ENCODE results near the gene SRA1.

Gene SRA1

GRCh38 chr5:140576776-140577201 lies 19.5 kb upstream of the SRA1 start:
- Histone ChIP-seq H3K4me3 (ENCODE audit: low read length) (no peak overlapping the region), H2BK120ac (ENCODE audit: low read depth, low read length) (no peak overlapping the region), H3K4me2 (ENCODE audit: low read length) (no peak overlapping the region), H4K8ac (ENCODE audit: low read depth, low read length) (no peak overlapping the region), H3K79me1 (ENCODE audit: low read length) (no peaks in the 10 kb centered on the region), H3K23ac (ENCODE audit: low read length) (no peak overlapping the region), H3K27me3 (ENCODE audit: insufficient read depth, low read length, poor library complexity) (no peaks in the 10 kb centered on the region), H4K5ac (ENCODE audit: low read length) (no peak overlapping the region), H3K9ac (ENCODE audit: low read length) (no peak overlapping the region), H3K4me1 (ENCODE audit: control insufficient read depth, low read depth, low read length) (peaks cover 5% of the 10 kb centered on the region), H2BK5ac (ENCODE audit: low read length) (no peak overlapping the region), H3K18ac (ENCODE audit: low read length) (no peak overlapping the region), H3K36me3 (ENCODE audit: control insufficient read depth, insufficient read depth, low read length) (no peaks in the 10 kb centered on the region), H3K4ac (ENCODE audit: low read depth, low read length) (no peak overlapping the region), H2BK15ac (replicated peaks; ENCODE audit: low read depth) (no peak overlapping the region), H2AK5ac (ENCODE audit: low read length) (no peak overlapping the region), H3K56ac (ENCODE audit: low read length) (peak overlapping the region; percentile 37), H3K27ac (ENCODE audit: low read depth, low read length) (peak overlapping the region; percentile 21), H3K79me2 (ENCODE audit: control insufficient read depth, insufficient read depth, low read length) (no peaks in the 10 kb centered on the region)
- peak; percentile 27 for DNase-seq
- no CpG with 5 or more reads among the region's 2 CpGs for WGBS (ENCODE audit: extremely low coverage, insufficient coverage, low lambda C conversion rate)

GRCh38 chr5:140575309-140575708 lies 18.0 kb upstream of the SRA1 start:
- Histone ChIP-seq H3K27me3 (ENCODE audit: insufficient read depth, low read length, poor library complexity) (no peaks in the 10 kb centered on the region), H3K4me1 (ENCODE audit: control insufficient read depth, low read depth, low read length) (peaks cover 5% of the 10 kb centered on the region), H3K23ac (ENCODE audit: low read length) (no peak overlapping the region), H3K4ac (ENCODE audit: low read depth, low read length) (peak overlapping the region; percentile 2), H2BK15ac (replicated peaks; ENCODE audit: low read depth) (no peak overlapping the region), H3K56ac (ENCODE audit: low read length) (peak overlapping the region; percentile 40), H2AK5ac (ENCODE audit: low read length) (no peak overlapping the region), H3K9ac (ENCODE audit: low read length) (no peak overlapping the region), H3K79me1 (ENCODE audit: low read length) (no peaks in the 10 kb centered on the region), H3K4me3 (ENCODE audit: low read length) (no peak overlapping the region), H3K27ac (ENCODE audit: low read depth, low read length) (peak overlapping the region; percentile 3), H2BK120ac (ENCODE audit: low read depth, low read length) (no peak overlapping the region), H4K8ac (ENCODE audit: low read depth, low read length) (no peak overlapping the region), H3K18ac (ENCODE audit: low read length) (no peak overlapping the region), H3K4me2 (ENCODE audit: low read length) (no peak overlapping the region), H3K79me2 (ENCODE audit: control insufficient read depth, insufficient read depth, low read length) (no peaks in the 10 kb centered on the region), H2BK5ac (ENCODE audit: low read length) (peak overlapping the region; percentile 10), H4K5ac (ENCODE audit: low read length) (no peak overlapping the region), H3K36me3 (ENCODE audit: control insufficient read depth, insufficient read depth, low read length) (no peaks in the 10 kb centered on the region)
- peak; percentile 57 for DNase-seq
- WGBS (ENCODE audit: extremely low coverage, insufficient coverage, low lambda C conversion rate) = no CpG with 5 or more reads among the region's 8 CpGs

GRCh38 chr5:140574165-140574564 lies 16.9 kb upstream of the SRA1 start:
- no peak overlapping the region for H3K4me3 ChIP-seq (ENCODE audit: low read length)
- H4K8ac ChIP-seq (ENCODE audit: low read depth, low read length) = no peak overlapping the region
- no peak overlapping the region for H2BK120ac ChIP-seq (ENCODE audit: low read depth, low read length)
- no peak overlapping the region for H3K56ac ChIP-seq (ENCODE audit: low read length)
- H2BK15ac ChIP-seq (replicated peaks; ENCODE audit: low read depth) = no peak overlapping the region
- no peaks in the 10 kb centered on the region for H3K79me1 ChIP-seq (ENCODE audit: low read length)
- no CpG with 5 or more reads among the region's 3 CpGs for WGBS (ENCODE audit: extremely low coverage, insufficient coverage, low lambda C conversion rate)
- peak; percentile 96 for DNase-seq
- no peaks in the 10 kb centered on the region for H3K79me2 ChIP-seq (ENCODE audit: control insufficient read depth, insufficient read depth, low read length)
- H2AK5ac ChIP-seq (ENCODE audit: low read length) = no peak overlapping the region
- H2BK5ac ChIP-seq (ENCODE audit: low read length) = no peak overlapping the region
- H3K27ac ChIP-seq (ENCODE audit: low read depth, low read length) = peak overlapping the region; percentile 90
- no peak overlapping the region for H3K23ac ChIP-seq (ENCODE audit: low read length)
- H3K27me3 ChIP-seq (ENCODE audit: insufficient read depth, low read length, poor library complexity) = no peaks in the 10 kb centered on the region
- H3K18ac ChIP-seq (ENCODE audit: low read length) = no peak overlapping the region
- H3K4ac ChIP-seq (ENCODE audit: low read depth, low read length) = no peak overlapping the region
- peaks cover 5% of the 10 kb centered on the region for H3K4me1 ChIP-seq (ENCODE audit: control insufficient read depth, low read depth, low read length)
- no peak overlapping the region for H4K5ac ChIP-seq (ENCODE audit: low read length)
- H3K9ac ChIP-seq (ENCODE audit: low read length) = no peak overlapping the region
- no peaks in the 10 kb centered on the region for H3K36me3 ChIP-seq (ENCODE audit: control insufficient read depth, insufficient read depth, low read length)
- H3K4me2 ChIP-seq (ENCODE audit: low read length) = no peak overlapping the region

GRCh38 chr5:140573683-140574082 lies 16.4 kb upstream of the SRA1 start:
- no peak overlapping the region for H2BK15ac ChIP-seq (replicated peaks; ENCODE audit: low read depth)
- H3K18ac ChIP-seq (ENCODE audit: low read length) = peak overlapping the region; percentile 85
- peak overlapping the region; percentile 28 for H2AK5ac ChIP-seq (ENCODE audit: low read length)
- no peaks in the 10 kb centered on the region for H3K79me1 ChIP-seq (ENCODE audit: low read length)
- H3K4ac ChIP-seq (ENCODE audit: low read depth, low read length) = peak overlapping the region; percentile 77
- H3K79me2 ChIP-seq (ENCODE audit: control insufficient read depth, insufficient read depth, low read length) = no peaks in the 10 kb centered on the region
- no peak overlapping the region for H4K8ac ChIP-seq (ENCODE audit: low read depth, low read length)
- H3K56ac ChIP-seq (ENCODE audit: low read length) = peak overlapping the region; percentile 75
- peaks cover 5% of the 10 kb centered on the region for H3K4me1 ChIP-seq (ENCODE audit: control insufficient read depth, low read depth, low read length)
- peak overlapping the region; percentile 89 for H2BK5ac ChIP-seq (ENCODE audit: low read length)
- peak overlapping the region; percentile 90 for H3K27ac ChIP-seq (ENCODE audit: low read depth, low read length)
- peak overlapping the region; percentile 50 for H2BK120ac ChIP-seq (ENCODE audit: low read depth, low read length)
- H3K4me3 ChIP-seq (ENCODE audit: low read length) = no peak overlapping the region
- H3K36me3 ChIP-seq (ENCODE audit: control insufficient read depth, insufficient read depth, low read length) = no peaks in the 10 kb centered on the region
- no peak overlapping the region for H4K5ac ChIP-seq (ENCODE audit: low read length)
- no CpG with 5 or more reads among the region's 7 CpGs for WGBS (ENCODE audit: extremely low coverage, insufficient coverage, low lambda C conversion rate)
- H3K9ac ChIP-seq (ENCODE audit: low read length) = no peak overlapping the region
- no peak overlapping the region for H3K4me2 ChIP-seq (ENCODE audit: low read length)
- no peak for DNase-seq
- H3K23ac ChIP-seq (ENCODE audit: low read length) = peak overlapping the region; percentile 91
- H3K27me3 ChIP-seq (ENCODE audit: insufficient read depth, low read length, poor library complexity) = no peaks in the 10 kb centered on the region

GRCh38 chr5:140571105-140571504 lies 13.8 kb upstream of the SRA1 start:
- peaks cover 3% of the 10 kb centered on the region for H3K36me3 ChIP-seq (ENCODE audit: control insufficient read depth, insufficient read depth, low read length)
- no peak overlapping the region for H3K56ac ChIP-seq (ENCODE audit: low read length)
- H3K79me2 ChIP-seq (ENCODE audit: control insufficient read depth, insufficient read depth, low read length) = no peaks in the 10 kb centered on the region
- no peak overlapping the region for H3K23ac ChIP-seq (ENCODE audit: low read length)
- no peak overlapping the region for H3K9ac ChIP-seq (ENCODE audit: low read length)
- H4K8ac ChIP-seq (ENCODE audit: low read depth, low read length) = no peak overlapping the region
- peaks cover 4% of the 10 kb centered on the region for H3K79me1 ChIP-seq (ENCODE audit: low read length)
- no peak for DNase-seq
- no peak overlapping the region for H3K4me2 ChIP-seq (ENCODE audit: low read length)
- H2BK15ac ChIP-seq (replicated peaks; ENCODE audit: low read depth) = no peak overlapping the region
- H2AK5ac ChIP-seq (ENCODE audit: low read length) = no peak overlapping the region
- H3K4ac ChIP-seq (ENCODE audit: low read depth, low read length) = no peak overlapping the region
- no peaks in the 10 kb centered on the region for H3K27me3 ChIP-seq (ENCODE audit: insufficient read depth, low read length, poor library complexity)
- no peak overlapping the region for H2BK120ac ChIP-seq (ENCODE audit: low read depth, low read length)
- H3K4me1 ChIP-seq (ENCODE audit: control insufficient read depth, low read depth, low read length) = peaks cover 5% of the 10 kb centered on the region
- WGBS (ENCODE audit: extremely low coverage, insufficient coverage, low lambda C conversion rate) = no CpG with 5 or more reads among the region's 5 CpGs
- H3K4me3 ChIP-seq (ENCODE audit: low read length) = no peak overlapping the region
- no peak overlapping the region for H3K27ac ChIP-seq (ENCODE audit: low read depth, low read length)
- no peak overlapping the region for H2BK5ac ChIP-seq (ENCODE audit: low read length)
- H4K5ac ChIP-seq (ENCODE audit: low read length) = no peak overlapping the region
- no peak overlapping the region for H3K18ac ChIP-seq (ENCODE audit: low read length)

- H2BK15ac ChIP-seq (replicated peaks; ENCODE audit: low read depth) = no peak overlapping the region
- no peak overlapping the region for H3K4ac ChIP-seq (ENCODE audit: low read depth, low read length)
- DNase-seq = no peak
- H3K23ac ChIP-seq (ENCODE audit: low read length) = no peak overlapping the region
- peaks cover 9% of the 10 kb centered on the region for H3K4me1 ChIP-seq (ENCODE audit: control insufficient read depth, low read depth, low read length)
- H3K18ac ChIP-seq (ENCODE audit: low read length) = no peak overlapping the region
- no peak overlapping the region for H4K5ac ChIP-seq (ENCODE audit: low read length)
- peaks cover 3% of the 10 kb centered on the region for H3K36me3 ChIP-seq (ENCODE audit: control insufficient read depth, insufficient read depth, low read length)
- no peak overlapping the region for H3K9ac ChIP-seq (ENCODE audit: low read length)
- peaks cover 5% of the 10 kb centered on the region for H3K79me1 ChIP-seq (ENCODE audit: low read length)
- H3K27ac ChIP-seq (ENCODE audit: low read depth, low read length) = no peak overlapping the region
- WGBS (ENCODE audit: extremely low coverage, insufficient coverage, low lambda C conversion rate) = no CpG with 5 or more reads among the region's 1 CpG
- no peak overlapping the region for H2AK5ac ChIP-seq (ENCODE audit: low read length)
- no peak overlapping the region for H3K4me3 ChIP-seq (ENCODE audit: low read length)
- H2BK5ac ChIP-seq (ENCODE audit: low read length) = no peak overlapping the region
- H4K8ac ChIP-seq (ENCODE audit: low read depth, low read length) = no peak overlapping the region
- no peak overlapping the region for H3K56ac ChIP-seq (ENCODE audit: low read length)
- H3K79me2 ChIP-seq (ENCODE audit: control insufficient read depth, insufficient read depth, low read length) = peaks cover 2% of the 10 kb centered on the region
- no peak overlapping the region for H2BK120ac ChIP-seq (ENCODE audit: low read depth, low read length)
- H3K27me3 ChIP-seq (ENCODE audit: insufficient read depth, low read length, poor library complexity) = no peaks in the 10 kb centered on the region
- H3K4me2 ChIP-seq (ENCODE audit: low read length) = no peak overlapping the region
These were observed 13.2 kb upstream of the SRA1 start for GRCh38 chr5:140570488-140570887.
